GM19438 (cell line): ENCODE results near the gene AKIRIN2.

Source experiments
- ATAC-seq: cut with Tn5 transposase; IDR thresholded peaks from one replicate; pipeline ENCODE4 v1.9.1; 2021; ENCODE audit warnings: low read depth; ENCODE audit not compliant: unreplicated experiment

Gene AKIRIN2

DNA sequence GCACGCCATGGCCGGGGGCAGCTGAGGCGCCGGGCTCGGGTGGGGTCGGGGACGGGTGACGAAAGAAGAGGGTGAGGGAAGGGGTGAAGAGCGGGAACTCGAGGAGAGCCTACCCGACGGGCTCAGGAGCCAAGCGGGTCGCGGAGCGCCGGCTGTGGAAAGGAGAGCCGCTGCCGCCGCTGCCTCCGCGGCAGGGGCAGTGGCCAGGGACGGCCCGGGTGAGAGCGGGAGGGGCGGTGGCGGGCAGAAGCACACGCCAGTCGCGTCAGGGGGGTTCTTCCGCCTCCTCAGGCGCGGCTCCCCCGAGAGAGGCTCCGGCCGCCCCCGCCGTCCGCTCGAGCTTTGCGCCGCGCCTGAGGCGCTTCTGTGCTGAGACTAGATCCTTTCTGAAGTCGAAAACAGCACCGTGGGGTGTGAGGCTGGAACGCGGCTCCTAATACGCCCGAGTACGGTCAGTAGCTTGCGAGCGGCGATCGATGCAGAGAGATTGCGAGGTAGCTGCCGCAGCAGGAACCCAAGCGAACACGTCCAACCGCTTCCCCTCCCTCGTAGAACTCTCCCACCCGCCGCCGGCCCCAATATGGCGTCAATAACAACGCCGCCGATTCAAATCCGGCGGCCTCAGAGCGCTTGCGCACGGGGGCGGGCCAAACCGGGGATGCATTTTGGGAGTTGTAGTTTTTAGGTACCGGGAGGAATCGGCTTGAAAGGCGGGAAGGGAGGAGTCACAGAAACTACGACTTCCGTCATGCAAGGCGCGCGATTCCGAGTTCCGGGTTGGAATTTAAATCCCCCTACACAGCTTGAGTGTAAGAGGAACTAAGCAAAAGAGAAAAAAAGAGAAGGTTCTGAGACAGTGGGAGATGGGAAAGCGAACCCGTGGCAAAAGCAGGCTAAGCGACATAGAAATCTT, at the start of gene AKIRIN2:
Gene AKIRIN2, minus strand, starts transcription at position 558 of the 913 bp plus-strand sequence. Its CDS starts 549 bp downstream, at position 9.
- peak; percentile 68 for ATAC-seq

DNA sequence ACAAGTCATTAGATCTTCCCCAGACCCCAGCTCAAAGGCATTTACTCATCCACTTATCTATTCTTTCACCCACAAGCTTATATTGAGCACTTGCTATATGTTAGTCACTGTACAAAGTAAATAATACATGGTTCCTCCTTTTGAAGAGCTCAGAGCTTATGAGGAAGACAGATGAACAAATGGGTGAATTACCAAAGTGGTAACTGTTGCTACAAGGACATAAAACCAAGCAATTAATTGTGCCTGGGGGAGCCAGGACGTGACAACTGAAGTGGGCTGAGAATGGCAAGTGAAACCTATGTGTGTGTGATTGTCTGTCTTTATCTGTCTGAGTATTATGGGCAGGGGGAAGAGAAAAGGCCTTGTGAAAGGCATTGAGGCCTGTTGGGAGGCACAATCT, 45.6 kb upstream of the AKIRIN2 start:
- no peak for ATAC-seq

DNA sequence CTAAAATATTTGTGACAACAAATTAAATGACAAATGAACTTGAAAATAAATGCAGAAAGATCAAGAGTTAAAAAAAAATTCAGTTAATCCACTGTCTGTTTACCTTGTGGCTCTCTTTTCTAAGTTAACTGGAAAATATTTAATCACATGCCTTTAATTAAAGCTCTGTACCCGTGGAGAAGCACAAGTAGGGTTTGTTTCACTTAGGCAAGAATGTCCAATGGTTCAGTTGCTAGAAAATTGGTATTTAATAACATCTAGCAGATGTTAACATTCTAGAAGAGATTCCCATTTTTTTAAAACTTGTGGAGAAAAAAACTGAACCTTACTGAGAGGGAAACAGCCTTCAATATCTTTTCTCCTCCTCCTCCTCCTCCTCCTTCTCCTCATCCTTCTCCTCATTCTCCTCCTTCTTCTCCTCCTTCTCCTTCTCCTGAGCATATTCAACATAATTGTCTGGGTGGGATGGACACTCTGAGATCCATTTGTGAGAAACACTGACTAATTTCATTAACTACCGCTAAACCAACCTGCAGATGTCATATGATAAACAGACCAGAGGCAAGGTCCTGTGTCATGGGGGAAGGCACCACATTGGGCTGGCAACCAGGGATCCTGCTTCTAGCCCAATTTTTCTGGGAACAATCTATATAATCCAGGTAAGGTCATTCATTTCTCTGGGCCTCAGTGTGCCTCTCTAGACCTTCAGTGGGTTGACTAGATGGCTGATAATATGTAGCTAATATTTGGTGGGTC, 44.1 kb upstream of the AKIRIN2 start:
- no peak for ATAC-seq

DNA sequence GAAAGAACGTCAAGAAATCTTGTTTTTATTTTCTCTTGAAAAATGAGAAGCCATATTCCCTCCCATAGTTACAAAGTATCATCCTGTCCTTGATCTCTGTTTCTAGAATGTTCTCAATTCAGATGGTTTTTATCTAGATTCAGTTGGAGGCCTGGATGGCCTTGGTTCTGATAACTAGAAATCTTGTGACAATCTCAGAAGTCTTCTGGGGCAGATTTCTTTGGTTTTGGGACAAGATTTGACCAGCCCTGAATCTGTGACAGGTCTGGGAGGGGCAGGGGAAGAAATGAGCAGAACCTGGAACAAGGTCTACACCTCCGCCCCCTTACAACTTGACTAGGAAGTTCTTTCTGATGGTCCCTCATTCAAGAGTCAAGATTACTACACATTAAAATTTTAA, 41.4 kb upstream of the AKIRIN2 start:
- ATAC-seq = no peak

DNA sequence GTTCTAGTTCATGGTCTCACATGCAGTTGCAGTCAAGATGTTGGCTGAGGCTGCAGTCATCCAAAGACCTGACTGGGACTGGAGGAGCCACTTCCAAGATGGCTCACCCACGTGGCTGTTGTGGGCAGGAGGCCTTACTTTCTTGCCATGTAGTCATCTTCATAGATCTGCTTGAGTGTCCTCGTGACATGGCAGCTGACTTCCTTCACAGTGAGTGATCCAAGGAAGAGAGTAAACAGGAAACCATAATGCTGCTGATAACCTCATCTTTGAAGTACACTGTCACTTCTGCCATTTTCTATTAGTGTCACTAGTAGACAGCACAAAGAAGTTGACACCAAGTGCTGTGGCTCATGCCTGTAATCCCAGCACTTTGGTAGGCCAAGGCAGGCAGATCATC, 40.1 kb upstream of the AKIRIN2 start:
- ATAC-seq = peak; percentile 65

DNA sequence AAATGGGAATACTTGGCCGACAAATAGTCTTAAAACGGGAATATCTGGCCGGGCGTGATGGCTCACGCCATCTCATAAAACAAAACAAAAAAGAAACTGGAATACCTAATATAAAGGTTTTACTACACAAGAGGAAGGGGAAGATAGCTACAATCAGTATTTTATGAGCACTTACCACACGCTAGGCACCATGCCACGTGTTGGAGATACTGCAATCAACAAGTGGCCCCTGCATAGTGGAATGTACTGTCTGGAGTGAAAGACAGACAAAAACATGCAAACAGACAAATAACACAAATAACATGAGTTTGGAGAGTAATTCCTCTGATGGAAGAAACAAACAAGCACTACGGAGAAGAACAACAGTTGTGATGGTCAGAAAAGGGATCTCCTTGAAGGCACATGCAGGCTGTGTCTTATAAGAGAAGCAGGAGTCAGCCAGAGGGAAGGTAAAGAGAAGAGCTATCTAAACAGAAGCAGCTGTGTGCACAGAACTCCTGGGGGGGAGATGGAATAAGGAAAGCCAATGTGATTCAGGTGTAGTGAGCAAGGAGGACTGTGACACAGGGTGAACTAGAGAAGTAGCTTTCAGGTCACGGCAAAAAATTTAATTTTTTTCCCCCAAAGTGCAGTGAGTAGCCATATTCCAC, 39.1 kb upstream of the AKIRIN2 start:
- no peak for ATAC-seq

DNA sequence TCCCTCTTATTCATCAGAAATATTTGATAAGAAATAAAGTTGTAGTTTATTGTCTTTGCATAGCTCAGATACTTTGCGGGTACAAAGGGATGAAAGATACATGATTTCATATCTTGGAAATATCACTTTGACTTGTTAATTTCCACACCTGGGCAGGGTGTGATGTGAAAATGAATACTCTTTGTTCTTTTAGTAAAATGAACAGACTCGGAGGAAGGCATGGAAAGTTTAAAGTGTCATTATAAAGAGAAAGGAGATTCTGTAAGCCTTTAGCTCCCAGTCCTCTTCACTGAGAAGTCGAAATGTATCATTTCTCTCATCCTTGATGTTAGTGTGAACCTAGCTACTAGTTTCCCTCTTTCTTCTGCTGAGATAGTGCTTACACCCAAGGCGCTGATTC, 36.7 kb upstream of the AKIRIN2 start:
- ATAC-seq = no peak

DNA sequence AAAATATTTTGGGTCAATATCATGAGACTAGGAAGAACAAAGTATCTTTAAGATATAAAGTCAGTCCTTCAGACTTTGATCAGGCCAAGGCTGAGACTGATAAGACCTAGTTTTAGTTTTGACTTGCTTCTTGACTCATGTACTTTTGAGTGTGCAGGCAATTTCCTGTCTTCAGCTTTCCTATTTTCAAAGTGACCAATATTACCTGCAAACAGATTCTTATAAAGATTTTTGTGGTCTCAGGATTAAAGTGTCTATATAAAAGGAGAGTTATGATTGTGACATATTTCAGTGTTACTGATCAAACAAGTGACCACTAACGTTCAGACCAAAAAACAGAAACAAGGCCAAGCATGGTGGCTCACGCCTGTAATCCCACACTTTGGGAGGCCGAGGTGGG, 36.0 kb upstream of the AKIRIN2 start:
- no peak for ATAC-seq

DNA sequence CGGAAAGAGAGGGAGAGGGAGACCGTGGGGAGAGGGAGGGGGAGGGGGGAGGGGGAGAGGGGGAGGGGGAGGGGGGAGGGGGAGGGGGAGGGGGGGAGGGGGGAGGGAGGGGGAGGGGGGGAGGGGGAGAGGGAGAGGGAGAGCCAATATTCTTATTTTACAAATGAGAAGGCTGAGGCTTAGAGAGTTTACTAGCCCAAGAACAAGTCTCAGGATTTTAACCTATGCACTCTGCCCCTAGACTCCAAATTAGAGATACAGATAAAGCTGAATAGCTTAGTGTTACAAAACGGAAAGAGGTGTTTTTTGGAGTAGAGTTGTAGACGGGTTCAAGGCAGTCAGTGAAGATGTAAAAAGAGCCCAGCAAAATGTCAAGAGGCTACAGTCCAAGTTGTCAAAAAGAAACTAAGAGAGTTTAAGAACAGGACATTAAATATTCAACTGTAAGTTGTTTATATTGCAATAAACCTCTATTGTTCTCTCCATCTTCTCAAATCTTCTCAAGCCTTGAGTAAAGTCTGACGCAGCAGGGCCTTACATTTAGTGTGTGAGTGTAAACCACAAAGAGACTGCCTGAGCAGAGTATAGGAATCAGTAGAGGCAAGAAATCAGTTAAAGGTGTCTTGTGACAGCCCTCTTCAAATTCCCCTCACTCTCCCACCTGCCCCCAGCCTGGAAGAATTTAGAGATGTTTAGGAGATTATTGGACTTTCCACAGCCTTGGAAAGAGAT, 34.9 kb upstream of the AKIRIN2 start:
- no peak for ATAC-seq

DNA sequence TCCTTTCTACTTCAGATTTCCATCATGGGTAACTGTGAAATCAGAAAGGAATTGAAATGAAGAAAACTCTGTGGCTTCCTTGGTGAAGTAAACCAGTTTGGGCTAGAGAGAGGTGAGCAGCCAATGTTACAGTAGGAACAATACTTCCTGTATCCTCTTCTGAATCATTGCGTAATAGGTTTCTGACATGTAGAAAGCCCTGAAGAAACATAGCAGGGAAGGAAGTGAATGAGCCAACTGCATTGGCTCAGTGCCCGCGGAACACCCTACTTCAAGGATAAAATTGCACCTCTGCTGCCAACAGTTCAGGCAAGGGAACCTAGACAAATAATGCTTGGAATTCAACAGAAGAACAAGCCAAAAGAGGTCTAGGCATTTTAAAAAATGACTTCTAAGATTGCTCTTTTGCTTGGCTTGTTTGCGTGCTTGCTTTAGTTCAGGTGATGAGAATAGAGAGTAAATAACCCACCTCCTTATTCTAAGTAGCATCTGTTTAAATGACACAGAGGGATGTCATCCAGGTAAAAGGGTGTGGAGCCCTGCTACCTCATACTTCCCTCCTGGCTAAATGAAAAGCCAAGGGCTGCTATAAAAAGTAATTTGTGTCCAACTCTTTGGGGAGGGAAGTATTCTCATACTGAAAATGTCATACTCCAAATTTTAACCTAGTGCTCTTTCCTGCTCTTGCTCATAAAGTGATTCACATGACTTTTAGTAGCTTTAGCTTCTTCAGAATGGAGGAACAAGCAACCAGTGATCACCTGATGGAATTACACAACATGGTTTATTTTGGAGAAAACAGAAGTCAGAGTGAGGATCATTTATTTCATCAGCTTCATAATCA, 30.0 kb upstream of the AKIRIN2 start:
- ATAC-seq = peak; percentile 76

DNA sequence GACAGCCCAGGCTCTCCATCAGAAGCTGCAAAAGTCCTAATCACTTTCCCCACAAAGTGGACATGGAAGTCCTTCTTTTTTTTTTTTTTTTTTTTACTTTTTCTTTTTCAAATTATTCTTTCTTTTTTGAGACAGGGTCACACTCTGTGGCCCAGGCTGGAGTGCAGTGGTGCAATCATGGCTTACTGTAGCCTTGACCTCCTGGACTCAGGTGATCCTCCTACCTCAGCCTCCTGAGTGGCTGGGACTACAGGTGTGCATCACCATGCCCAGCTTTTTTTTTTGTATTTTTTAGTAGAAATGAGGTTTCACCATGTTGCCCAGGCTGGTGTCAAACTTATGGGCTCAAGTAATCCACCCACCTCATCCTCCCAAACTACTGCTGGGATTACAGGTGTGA, 29.0 kb upstream of the AKIRIN2 start:
- ATAC-seq = no peak

DNA sequence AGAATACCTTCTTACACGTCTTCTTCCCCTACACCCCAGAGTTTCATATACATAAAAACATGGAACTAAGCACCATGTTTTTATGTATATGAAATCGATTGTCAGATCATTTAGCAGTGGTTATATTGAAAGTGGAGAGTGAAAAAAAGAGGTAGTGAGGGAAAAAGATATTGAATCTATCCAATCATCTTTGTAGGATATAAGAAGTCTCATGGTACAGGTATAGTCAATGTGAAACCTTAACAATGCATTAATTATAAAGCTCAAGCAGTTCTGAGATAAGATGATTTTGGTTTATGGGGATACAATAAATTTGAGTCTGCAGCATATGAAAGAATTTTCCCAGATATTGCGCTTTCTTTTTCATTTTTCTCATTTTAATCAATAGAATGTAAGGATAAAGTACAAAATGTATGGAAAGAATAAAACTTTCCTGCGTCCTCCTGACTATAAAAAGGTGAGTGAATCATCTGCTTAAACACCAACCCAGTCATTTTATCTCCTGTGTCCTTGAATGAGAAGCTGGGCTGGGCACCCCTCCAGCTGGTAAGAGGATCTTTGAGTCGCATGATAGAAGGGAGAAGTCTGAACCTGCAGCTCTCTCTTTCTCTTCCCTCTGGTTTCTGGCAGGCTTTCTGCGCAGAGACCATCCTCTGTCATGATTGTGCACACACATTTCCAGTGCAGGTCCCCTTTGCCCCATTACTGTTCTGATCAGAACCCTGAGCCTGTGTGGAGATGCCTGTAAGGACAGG, 28.1 kb upstream of the AKIRIN2 start:
- no peak for ATAC-seq

DNA sequence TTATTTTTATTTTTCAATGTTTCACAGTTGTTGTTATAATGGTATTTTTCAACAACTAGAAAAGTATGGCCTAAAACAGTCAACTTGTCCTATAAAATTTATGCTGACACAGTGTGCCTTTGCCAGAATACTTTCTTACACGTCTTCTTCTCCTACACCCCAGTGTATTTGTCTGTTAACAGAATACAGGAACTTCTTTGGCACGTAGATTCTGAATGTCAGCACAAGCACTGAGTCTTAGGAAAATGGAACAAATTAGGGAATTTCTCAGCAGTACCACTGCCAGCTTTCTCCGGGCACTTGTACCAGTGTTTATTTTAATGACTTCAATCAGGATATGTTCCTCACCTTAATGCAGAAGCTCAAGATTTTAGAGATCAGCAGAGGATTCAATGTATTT, 26.7 kb upstream of the AKIRIN2 start:
- no peak for ATAC-seq

DNA sequence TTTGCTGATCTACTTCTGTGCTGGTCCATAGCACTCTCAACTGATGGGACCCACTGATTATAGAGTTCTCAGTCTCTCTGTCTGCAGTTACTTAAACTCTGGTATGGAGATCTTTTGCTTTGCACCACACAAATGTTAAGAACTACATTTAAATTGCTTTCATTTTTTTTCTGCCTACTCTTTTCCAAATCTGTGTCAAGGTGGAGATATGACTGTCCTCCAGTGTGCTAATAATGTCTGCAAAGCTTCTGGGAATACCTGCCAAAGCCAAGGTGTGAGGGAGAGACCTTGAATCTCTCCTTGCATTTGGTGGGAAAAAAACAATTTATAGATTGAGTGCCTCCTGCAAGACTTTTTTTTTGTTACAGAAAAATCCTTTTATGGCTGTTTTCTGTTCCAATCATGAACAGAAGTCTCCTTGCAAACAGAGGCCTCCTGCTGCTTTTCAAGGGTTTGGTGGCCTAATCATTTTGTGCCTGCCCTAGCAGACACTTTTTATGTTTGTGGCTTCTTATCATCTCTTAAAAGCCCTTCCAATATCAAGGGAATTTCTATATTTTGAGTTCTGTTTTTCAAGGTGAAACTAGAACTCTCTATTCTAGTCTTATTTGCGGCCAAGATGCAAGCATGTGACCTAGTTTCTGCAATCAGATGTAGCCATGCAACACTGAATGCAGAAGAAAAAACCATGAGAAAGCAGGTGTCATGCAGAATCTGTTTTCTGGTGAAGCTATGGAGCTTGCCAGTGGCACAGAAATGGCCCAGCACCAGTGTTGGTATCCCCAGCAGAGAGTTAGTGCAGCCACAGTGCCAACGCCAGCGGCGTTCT, 23.2 kb upstream of the AKIRIN2 start:
- ATAC-seq = peak; percentile 87

DNA sequence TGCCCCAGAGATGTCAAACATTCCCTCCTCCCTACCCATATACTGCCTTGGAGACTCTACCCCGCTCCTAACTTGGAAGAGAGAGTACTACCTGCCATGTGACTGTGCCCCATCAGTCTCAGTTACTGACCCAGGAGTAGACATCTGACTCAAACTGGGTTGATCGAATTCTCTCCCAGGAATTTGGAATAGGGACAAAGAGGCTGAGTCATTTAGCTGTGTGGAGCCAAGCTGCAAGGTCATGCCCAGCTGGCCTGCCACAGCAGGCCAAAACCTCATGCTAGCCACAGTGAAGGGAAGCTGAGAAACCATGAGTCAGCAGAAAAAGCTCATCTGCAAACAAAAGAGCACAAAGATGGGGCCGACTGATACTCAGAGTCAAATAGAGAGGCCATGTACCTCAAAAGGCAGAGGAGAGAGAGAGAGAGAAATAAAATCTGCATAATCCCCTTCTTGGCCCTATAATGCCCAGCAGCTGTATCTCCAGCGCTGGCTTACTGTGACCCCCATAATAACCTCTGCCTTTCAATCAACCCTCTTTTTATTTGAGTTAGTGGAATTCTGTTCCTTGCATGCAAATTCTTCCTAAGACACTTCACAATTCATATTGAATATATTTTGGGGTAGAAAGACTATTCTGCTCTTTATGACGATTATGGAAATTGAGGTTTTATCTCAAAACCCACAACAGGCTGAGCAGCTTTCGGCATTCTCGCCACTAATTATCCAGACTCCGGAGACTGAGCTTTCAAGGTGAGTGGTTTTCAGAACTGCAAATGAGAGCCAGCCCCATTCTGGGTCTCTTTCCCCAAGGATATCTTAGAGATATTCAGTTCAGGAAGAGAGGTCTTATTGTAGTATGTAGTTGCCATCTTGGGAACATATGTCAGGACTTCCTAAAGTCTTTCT, 21.4 kb upstream of the AKIRIN2 start:
- no peak for ATAC-seq

DNA sequence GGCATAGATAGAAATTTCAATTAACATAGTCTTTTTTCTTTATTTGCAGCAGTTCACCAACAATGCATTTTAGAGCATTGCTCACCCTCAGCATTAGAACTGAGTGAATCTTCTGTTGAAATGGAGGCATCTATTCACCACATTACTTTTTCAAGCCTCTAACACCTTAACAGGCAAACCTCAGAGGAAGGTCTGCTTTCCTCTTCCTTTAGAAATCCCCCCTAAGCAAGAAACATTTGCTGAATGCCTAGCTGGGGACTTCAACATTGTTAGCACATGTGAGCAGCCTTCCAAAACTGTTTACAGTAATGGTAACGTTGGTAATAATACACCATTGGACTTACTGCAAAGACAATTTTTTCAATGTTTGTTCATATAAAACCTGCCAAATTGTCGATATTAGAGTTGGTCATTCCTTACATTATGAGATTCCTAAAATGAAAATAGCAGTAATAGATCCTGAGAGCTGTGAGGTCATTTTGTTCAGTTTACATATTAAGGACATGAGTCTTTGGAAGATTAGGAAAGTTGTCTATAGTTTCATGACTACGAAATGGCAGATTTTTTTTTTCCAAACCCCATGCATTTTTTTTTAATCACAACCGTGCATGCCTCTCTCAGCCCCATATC, 20.6 kb upstream of the AKIRIN2 start:
- ATAC-seq = no peak

DNA sequence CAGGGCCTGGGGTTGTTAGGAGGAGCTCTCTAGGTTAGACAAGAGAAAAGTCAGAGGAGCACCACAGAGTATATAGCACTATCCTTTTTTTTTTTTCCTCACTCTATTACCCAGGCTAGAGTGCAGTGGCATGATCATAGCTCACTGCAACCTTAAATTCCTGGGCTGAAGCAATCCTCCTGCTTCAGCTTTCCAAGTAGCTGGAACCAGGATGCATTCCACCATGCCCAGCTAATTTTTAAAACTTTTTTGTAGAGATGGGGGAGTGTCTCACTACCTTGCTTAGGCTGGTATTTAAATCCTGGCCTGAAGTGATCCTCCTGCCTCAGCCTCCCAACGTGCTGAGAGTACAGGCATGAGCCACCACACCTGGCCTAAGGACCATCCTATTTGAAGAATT, 19.3 kb upstream of the AKIRIN2 start:
- ATAC-seq = no peak
